Brain microvascular endothelial cell (primary cell): ENCODE data around the gene VDAC2.
"Not testable (repeated sequence)": the region's sequence is repeated elsewhere in the genome, so short reads cannot be mapped to it uniquely, and the experiment has no call there.

ENCODE experiments used
- DNase-seq: peaks from one replicate; pipeline ENCODE4 v3.0.0-alpha.2; 2020
- H3K27ac ChIP-seq: fragments of 250-450 bp; sonication (Bioruptor Pico); 2 replicates; pipeline ENCODE4 v1.5.1; 2020; ENCODE audit warnings: mild to moderate bottlenecking, moderate library complexity
- H3K27me3 ChIP-seq: fragments of 250-450 bp; sonication (Bioruptor Pico); replicated peaks from 2 replicates; pipeline ENCODE4 v1.5.1; 2020; ENCODE audit warnings: mild to moderate bottlenecking
- H3K36me3 ChIP-seq: fragments of 250-450 bp; sonication (Bioruptor Pico); replicated peaks from 2 replicates; pipeline ENCODE4 v1.5.1; 2020; ENCODE audit warnings: mild to moderate bottlenecking
- H3K4me3 ChIP-seq: 2 replicates; pipeline ENCODE4 v1.5.1; 2011; ENCODE audit warnings: low read depth, mild to moderate bottlenecking, control low read depth, low read length, moderate library complexity
- CTCF ChIP-seq: IDR thresholded peaks from 2 replicates; pipeline ENCODE4 v1.5.1; 2011; ENCODE audit warnings: low read depth, mild to moderate bottlenecking, moderate library complexity, low read length, control low read depth, inconsistent platforms; ENCODE audit errors: missing control alignments
- in situ Hi-C: cut with HindIII; loops from 2 replicates; pipeline ENCODE4 v1.10.0; 2017; ENCODE audit warnings: low sequenced_read_pairs, low pct_ligation_motif_present

VDAC2 gene

DNA sequence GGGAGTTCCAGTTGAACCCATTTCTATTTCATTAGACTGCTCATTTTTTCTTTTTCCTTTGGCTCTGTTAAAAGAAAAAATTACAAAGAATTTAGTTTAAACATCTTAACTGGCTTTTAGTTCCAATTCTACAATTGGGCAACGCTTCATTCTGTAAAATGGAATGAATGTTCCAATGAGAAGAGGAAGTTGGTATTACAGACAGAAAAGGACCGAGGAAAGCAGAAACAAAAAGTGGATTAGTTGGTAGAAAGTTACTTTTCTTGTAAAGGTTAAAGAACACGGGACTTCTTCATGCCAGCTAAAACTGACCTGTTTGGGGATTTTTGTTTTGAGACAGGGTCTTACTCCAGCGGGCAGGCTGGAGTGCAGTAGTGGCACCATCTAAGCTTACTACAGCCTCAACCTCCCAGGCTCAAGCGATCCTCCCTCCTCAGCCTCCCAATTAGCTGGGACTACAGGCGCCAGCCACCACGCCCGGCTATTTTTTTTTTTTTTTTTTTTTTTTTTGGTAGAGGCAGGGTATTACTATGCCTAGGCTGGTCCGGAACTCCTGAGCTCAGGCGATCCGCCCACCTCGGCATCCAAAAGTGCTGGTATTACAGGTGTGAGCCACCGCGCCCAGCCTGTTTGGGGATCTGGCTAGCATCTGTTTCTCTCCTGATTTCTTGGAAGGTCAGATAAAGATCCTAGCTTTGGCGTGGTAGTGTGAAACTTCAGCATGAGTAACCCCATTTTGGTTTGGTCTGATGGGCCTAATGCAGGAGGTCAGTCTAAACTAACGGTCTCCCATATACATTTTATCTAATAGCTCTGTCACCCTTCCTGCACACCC is 1.3 kb upstream of the VDAC2 start:
- H3K36me3 ChIP-seq = peaks cover 28% of the 10 kb centered on the region
- no peak for TF ChIP-seq CTCF
- no peaks in the 10 kb centered on the region for H3K27me3 ChIP-seq
- in situ Hi-C loops = no loop called here
- DNase-seq = no peak
- peak overlapping the region; percentile 100 for H3K27ac ChIP-seq
- H3K4me3 ChIP-seq = peak overlapping the region; percentile 96

DNA sequence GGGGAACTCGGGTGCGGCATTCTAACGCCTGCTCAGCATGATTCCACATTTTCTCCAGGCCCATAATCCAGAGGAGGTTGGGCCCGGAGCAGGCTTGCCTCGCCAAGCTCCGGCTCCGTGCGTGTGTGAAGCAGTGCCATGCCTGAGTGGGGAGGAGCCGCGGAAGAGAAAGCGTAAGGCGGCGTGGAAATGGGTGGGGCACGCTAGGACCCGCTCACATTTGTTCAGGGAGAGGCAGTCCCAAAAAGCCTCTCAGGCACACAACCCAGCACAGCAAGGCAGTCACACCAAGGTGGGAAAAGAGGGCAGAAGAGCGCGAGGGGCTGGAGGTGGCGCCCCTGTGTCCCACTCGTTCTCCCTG is 695 bp upstream of the VDAC2 start:
- peak overlapping the region; percentile 96 for H3K4me3 ChIP-seq
- peaks cover 34% of the 10 kb centered on the region for H3K36me3 ChIP-seq
- H3K27me3 ChIP-seq = no peaks in the 10 kb centered on the region
- in situ Hi-C loops = no loop called here
- no peak for TF ChIP-seq CTCF
- H3K27ac ChIP-seq = peak overlapping the region; percentile 100
- DNase-seq = peak; percentile 66

DNA sequence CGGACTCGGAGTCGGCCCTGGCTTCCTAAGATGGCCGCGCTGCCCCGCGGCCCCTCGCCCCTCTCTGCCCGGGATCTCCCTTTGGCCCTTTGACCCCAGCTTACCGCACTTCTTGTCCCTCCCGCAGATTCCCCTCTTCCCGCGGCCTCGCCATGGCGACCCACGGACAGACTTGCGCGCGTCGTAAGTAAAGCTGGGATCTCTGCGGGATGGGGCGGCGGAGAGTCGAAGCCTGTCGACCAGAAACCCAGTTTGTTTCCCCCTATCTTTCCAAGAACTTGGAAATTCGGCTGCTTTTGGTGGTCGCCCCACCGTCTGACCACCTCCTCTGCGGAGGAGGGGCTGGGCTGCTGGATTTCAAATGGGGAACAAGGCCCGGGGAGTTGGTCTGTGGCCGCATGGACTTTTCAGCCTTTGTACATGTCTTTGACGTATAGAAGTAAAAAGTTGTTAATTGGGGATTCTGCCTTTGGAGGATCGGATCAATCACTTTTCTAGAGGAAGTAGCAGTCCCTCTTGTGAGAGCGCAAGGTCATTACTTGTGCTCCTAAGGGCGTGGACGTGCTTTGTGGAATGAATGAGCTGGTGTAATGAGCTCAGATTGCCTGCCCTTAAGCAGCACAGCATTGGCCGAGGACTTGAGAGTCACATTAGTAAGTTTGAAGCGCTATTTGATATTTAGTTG is 553 bp downstream of the VDAC2 start:
- DNase-seq = peak; percentile 39
- in situ Hi-C loops = no loop called here
- Histone ChIP-seq H3K27me3 (no peaks in the 10 kb centered on the region), H3K4me3 (peak overlapping the region; percentile 96), H3K27ac (peak overlapping the region; percentile 100), H3K36me3 (peaks cover 44% of the 10 kb centered on the region)
- no peak for TF ChIP-seq CTCF

DNA sequence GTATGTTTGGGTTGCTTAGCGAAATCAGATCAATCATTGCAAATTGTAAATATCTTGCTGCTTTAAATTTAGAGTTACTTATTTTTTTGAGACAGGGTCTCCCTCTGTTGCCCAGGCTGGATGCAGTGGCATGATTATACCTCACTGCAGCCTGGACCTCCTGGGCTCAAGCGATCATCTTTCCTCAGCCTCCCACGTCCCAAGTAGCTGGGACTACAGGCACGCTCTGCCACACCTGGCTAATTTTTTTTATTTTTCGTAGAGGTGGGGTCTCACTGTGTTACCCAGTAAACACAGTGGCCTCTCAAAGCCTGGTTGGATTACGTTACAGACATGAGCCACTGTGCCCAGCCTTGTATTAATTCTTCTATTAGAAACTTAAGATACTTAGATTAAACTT is 1.7 kb downstream of the VDAC2 start:
- no peak for TF ChIP-seq CTCF
- no peak for DNase-seq
- H3K4me3 ChIP-seq = no peak overlapping the region
- H3K27me3 ChIP-seq = no peaks in the 10 kb centered on the region
- peaks cover 53% of the 10 kb centered on the region for H3K36me3 ChIP-seq
- in situ Hi-C loops = no loop called here
- no peak overlapping the region for H3K27ac ChIP-seq

DNA sequence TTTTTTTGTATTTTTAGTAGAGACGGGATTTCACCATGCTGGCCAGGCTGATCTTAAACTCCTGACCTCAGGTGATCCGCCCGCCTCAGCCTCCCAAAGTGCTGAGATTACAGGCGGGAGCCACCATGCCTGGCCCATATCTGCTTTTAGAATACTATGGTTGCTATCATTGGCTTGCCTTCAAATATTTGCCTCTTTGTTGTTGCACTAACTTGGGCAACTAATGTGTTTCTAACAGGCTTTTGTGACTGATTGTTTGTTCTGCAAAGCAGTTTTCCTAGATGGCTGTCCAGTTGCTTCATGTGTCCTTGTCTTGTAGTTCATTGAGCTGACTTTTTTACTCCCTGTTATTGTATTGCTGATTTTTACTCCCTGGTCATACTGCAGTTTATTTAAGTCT is 9.7 kb downstream of the VDAC2 start:
- TF ChIP-seq CTCF = no peak
- H3K27me3 ChIP-seq = no peaks in the 10 kb centered on the region
- in situ Hi-C loops = no loop called here
- no peak overlapping the region for H3K27ac ChIP-seq
- H3K36me3 ChIP-seq = peaks cover 82% of the 10 kb centered on the region
- no peak overlapping the region for H3K4me3 ChIP-seq
- DNase-seq = no peak

DNA sequence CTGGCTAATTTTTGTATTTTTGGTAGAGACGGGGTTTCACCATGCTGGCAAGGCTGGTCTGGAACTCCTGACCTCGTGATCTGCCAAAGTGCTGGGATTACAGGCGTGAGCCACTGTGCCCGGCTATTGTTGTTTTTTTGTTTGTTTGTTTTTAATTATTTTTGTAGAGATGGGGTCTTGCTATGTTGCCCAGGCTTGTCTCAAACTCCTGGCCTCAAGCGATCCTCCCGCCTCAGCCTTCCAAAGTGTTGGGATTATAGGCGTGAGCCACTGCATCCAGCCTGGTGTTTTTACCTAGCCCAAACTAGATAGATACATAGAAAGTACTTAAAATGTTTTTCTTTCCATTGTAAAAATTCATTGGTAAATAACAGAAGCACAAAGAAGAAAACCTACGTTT is 10.9 kb downstream of the VDAC2 start:
- DNase-seq, H3K4me3 ChIP-seq, H3K27ac ChIP-seq, H3K27me3 ChIP-seq, in situ Hi-C loops: not testable (repeated sequence)
- H3K36me3 ChIP-seq = peaks cover 78% of the 10 kb centered on the region
